GM18505 (cell line): ENCODE measurements around the gene INTS4.
"Not testable (repeated sequence)": the region's sequence is repeated elsewhere in the genome, so short reads cannot be mapped to it uniquely, and the experiment has no call there.

Source experiments
- ATAC-seq: cut with Tn5 transposase; IDR thresholded peaks from one replicate; pipeline ENCODE4 v1.9.1; 2021; ENCODE audit not compliant: unreplicated experiment
- POLR2A ChIP-seq: IDR thresholded peaks from 4 replicates; pipeline ENCODE4 v1.6.1; 2011; ENCODE audit warnings: borderline replicate concordance; ENCODE audit not compliant: insufficient read depth, insufficient read length; ENCODE audit errors: extremely low read depth

INTS4 gene

DNA sequence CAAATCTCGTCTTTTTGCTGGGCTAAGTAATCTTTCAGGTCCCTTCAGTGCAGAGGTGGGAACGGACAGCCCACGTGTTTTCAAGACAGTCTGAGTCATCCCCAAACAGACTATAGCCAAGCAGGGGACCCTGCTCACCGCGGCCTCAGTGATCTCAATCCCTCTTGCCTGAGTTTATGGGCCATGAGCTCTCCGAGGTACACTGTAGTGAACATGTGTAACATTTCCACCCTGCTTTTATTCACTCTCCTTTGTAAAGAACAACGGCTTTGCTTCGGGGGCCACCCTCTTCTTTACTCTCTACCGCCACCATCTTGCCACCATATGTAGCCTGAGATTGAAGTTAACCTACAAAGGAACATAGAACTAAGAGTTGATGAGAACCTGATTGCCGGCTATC is 40.2 kb upstream of the INTS4 start:
- ATAC-seq, result no peak
- TF ChIP-seq POLR2A, result no peak

- ATAC-seq, result no peak
- TF ChIP-seq POLR2A, result no peak
Observed at GRCh38 chr11:78033040-78033439, 38.6 kb upstream of the INTS4 start.

- no peak for ATAC-seq
- TF ChIP-seq POLR2A, result no peak
Observed at GRCh38 chr11:78032090-78032489, 37.6 kb upstream of the INTS4 start.

DNA sequence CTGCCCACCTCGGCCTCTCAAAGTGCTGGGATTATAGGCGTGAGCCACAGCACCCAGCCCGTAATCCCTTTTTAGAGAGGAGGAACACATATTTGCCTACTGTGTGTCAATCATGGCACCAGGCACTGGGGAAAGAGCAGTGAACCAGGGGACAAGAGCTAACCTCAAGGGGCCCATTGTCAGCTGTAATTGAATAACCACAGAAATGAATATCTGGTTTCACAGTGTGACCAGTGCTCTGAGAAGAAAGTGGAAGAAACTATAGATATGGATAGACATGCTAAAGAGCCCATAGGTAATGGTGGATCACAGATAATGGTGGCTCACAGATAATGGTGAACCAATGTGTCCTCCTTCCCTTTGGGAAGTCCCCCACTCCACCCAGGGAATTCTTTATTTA is 37.2 kb upstream of the INTS4 start:
- no peak for TF ChIP-seq POLR2A
- no peak for ATAC-seq

DNA sequence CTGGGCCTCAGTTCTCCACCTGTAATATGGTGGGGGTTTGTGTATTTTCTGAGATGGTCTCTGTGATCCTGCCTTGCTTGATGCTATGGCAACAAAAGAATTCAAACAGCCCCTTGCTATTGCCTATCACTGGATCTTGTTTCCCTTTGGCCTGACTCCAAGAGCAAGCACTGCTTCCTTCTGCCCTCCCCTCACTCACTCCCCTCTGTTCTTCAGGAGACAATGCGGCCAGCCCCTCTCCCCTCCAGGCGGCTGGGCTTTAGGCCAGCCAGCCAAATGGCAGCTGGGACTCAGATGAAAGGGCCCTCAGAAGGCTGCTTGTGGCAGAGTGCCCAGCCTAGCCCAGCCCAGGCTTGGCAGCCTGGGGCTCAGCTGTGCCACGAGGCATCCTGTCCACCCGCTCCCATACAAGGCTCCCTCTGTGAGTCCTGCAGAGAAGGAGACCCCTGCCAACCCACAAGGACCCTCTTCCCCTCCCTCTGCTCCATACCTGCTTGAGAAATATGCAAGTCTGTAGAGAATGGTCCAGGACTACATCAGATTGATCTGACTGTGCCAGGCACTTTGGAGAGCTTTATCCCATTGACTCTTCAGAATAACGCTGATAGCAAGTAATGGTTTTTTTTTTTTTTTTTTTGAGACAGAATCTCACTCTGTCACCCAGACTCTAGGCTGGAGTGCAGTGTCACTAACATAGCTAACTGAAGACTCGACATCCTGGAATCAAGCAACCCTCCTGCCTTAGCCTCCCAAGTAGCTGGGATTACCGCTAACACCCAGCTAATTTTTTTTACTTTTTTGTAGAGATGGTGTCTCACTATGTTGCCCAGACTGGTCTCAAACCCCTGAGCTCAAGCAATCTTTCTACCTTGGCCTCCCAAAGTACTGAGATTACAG is 36.2 kb upstream of the INTS4 start:
- no peak for ATAC-seq
- no peak for TF ChIP-seq POLR2A

GRCh38 chr11:78028423-78028822 is 34.0 kb upstream of the INTS4 start:
- ATAC-seq, result not testable (repeated sequence)

DNA sequence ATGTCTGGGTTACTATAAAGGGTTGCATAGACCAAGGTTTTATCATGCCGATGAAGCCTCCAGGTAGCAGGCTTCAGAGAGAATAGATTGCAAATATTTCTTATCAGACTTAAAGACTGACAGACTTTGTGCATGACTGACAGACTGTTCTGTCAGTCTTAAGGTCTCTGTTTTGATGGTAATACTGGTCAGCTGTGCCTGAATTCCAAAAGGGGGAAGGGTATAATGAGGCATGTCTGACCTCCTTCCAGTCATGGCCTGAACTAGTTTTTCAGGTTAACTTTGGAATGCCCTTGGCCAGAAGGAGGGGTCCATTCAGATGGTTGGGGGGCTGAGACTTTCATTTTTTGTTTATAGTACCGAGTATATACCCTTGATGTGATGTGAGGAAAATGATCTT is 33.3 kb upstream of the INTS4 start:
- no peak for ATAC-seq
- no peak for TF ChIP-seq POLR2A

DNA sequence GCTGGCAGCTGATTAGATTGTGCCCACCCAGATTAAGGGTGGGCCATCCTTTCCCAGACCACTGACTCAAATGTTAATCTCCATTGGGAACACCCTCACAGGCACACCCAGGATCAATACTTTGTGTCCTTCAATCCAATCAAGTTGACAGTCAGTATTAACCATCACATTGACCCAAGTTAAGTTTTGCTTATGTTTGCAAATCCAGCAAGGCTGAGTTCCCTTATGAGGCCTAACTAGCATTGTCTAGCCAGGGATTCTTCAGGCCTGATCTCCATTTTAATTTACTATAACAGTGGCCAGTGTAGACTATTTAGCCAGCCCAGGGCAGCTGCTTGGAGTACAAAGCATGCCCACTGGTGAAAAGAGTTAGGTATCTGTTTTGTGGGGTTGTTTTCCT is 30.9 kb upstream of the INTS4 start:
- ATAC-seq, result no peak
- TF ChIP-seq POLR2A, result no peak

GRCh38 chr11:78023426-78023825 is 29.0 kb upstream of the INTS4 start:
- TF ChIP-seq POLR2A, result no peak
- ATAC-seq, result no peak

- no peak for TF ChIP-seq POLR2A
- ATAC-seq, result no peak
Observed at GRCh38 chr11:78022397-78023396, 28.2 kb upstream of the INTS4 start, which contains the start of gene KCTD14. KCTD14 (minus strand) TSS chr11:78023276; CDS start chr11:78023249, 27 bp downstream.

GRCh38 chr11:78021611-78022010 is 27.1 kb upstream of the INTS4 start:
- no peak for TF ChIP-seq POLR2A
- no peak for ATAC-seq

DNA sequence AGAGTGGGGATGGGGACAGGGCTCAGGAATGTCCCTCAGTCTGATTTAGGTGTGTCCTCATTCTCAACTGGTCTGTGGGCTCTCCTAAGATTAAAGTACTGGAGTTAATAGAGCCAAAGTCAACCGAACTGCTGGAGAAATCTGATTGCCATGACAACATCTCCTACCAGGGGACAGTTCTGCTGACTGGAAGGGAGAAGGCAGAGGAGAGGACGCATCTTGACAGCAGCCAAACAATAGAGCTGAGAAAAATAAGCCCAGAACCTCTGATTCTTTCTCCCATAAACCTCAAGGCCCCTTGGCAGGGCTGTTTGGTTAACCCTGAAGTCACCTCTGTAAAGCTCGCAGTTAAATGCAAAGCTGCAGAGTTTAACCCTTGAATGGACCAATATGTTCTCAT is 25.8 kb upstream of the INTS4 start:
- TF ChIP-seq POLR2A, result no peak
- ATAC-seq, result no peak

DNA sequence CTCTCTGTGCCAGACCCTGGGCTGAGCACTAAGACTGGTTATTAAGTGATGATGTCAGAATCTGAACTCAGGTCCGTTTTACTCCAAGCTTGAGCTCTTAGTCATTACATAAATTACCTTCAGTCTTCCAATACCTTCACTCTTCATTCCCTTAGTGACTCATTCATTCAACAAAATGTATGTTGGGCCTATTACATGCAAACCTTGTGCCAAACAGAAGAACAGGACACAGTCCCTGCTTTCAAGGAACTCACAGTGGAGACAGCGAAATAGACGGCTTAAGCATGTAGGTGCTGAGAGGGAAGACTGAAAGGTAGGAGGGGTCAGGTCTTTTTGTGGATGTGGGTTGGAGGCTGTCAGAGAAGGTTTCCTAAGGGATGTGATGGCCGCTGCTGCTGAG is 25.3 kb upstream of the INTS4 start:
- no peak for TF ChIP-seq POLR2A
- ATAC-seq, result no peak
